HUES64 (cell line): ENCODE measurements around the gene ABI1.

Source experiments
- H3K27ac ChIP-seq: 2 replicates; pipeline ENCODE4 v1.7.0; 2013; ENCODE audit warnings: low read depth, low read length, inconsistent platforms
- H3K27me3 ChIP-seq: 2 replicates; pipeline ENCODE4 v1.6.1; 2013; ENCODE audit warnings: mild to moderate bottlenecking, low read length; ENCODE audit not compliant: insufficient read depth
- H3K36me3 ChIP-seq: 2 replicates; pipeline ENCODE4 v1.6.1; 2013; ENCODE audit warnings: mild to moderate bottlenecking, low read length; ENCODE audit not compliant: insufficient read depth
- H3K4me1 ChIP-seq: 2 replicates; pipeline ENCODE4 v1.6.1; 2013; ENCODE audit warnings: mild to moderate bottlenecking, low read length, moderate library complexity; ENCODE audit not compliant: insufficient read depth
- H3K4me3 ChIP-seq: 2 replicates; pipeline ENCODE4 v1.5.1; 2013; ENCODE audit warnings: mild to moderate bottlenecking, low read length, moderate library complexity
- H3K9ac ChIP-seq: 2 replicates; pipeline ENCODE4 v1.6.1; 2013; ENCODE audit warnings: mild to moderate bottlenecking, low read depth, low read length
- H3K9me3 ChIP-seq: 2 replicates; pipeline ENCODE4 v1.6.1; 2013; ENCODE audit warnings: low read depth, low read length; ENCODE audit not compliant: insufficient read depth
- WGBS: fragments of 150-250, 120-280 bp; methylation state at CpG from one replicate; pipeline ENCODE4 v1.1.7; 2013; ENCODE audit warnings: missing lambda C conversion rate; 5-methylcytosine and 5-hydroxymethylcytosine counted together

ABI1 gene

GRCh38 chr10:26703974-26704373 is 156.8 kb downstream of the ABI1 start:
- Histone ChIP-seq H3K27me3 (no peaks in the 10 kb centered on the region), H3K9ac (no peak overlapping the region), H3K27ac (no peak overlapping the region), H3K4me3 (no peak overlapping the region), H3K4me1 (no peaks in the 10 kb centered on the region), H3K36me3 (peaks cover 64% of the 10 kb centered on the region), H3K9me3 (no peaks in the 10 kb centered on the region)
- WGBS: 91% methylated on average over 4 of the region's 9 CpGs

DNA sequence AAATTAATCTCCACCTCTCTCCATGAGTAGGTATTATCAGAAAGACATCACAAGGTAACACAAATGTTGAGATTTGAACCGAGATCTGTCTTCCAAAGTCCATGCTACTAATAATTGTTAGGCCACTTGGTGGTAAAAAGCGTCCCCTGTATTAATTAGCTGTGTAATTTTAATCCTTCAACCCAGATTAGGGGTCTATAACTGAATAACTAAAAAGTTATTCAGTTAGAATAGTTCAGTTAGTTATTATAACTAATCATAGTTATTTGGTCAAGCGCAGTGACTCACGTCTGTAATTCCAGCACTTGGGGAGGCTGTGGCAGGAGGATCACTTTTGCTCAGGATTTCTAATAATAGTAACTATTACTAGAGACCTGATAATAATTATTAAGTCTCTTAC is 157.7 kb downstream of the ABI1 start:
- no peak overlapping the region for H3K27ac ChIP-seq
- H3K4me1 ChIP-seq: no peaks in the 10 kb centered on the region
- no peaks in the 10 kb centered on the region for H3K9me3 ChIP-seq
- no peak overlapping the region for H3K4me3 ChIP-seq
- H3K36me3 ChIP-seq: peaks cover 56% of the 10 kb centered on the region
- no peaks in the 10 kb centered on the region for H3K27me3 ChIP-seq
- 33% methylated on average over 1 of the region's 4 CpGs for WGBS
- no peak overlapping the region for H3K9ac ChIP-seq

DNA sequence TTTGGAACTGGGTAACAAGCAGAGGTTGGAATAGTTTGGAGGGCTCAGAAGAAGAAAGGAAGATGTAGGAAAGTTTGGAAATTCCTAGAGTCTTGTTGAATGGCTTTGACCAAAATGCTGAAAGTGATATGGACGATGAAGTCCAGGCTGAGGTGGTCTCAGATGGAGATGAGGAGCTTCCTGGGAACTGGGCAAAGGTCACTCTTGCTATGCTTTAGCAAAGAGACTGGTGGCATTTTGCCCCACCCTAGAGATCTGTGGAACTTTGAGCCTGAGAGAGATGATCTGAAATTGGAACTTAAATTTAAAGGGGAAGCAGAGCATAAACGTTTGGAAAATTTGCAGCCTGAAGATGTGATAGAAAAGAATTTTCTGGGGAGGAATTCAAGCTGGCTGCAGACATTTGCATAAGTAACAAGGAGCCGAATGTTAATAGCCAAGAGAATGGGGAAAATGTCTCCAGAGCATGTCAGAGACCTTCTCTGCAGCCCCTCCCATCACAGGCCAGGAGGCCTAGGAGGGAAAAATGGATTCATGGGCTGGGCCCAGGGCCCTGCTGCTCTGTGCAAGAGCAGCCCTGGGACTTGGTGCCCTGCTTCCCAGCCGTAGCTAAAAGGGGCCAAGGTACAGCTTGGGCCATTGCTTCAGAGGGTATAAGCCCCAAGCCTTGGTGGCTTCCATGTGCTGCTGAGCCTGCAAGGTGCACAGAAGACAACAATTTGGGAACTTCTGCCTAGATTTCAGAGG is 159.7 kb downstream of the ABI1 start:
- no peaks in the 10 kb centered on the region for H3K9me3 ChIP-seq
- H3K4me1 ChIP-seq: no peaks in the 10 kb centered on the region
- no peak overlapping the region for H3K4me3 ChIP-seq
- WGBS: 79% methylated on average over 4 of the region's 4 CpGs
- no peak overlapping the region for H3K27ac ChIP-seq
- peaks cover 35% of the 10 kb centered on the region for H3K36me3 ChIP-seq
- no peaks in the 10 kb centered on the region for H3K27me3 ChIP-seq
- H3K9ac ChIP-seq: no peak overlapping the region

- Histone ChIP-seq H3K36me3 (peaks cover 22% of the 10 kb centered on the region), H3K4me3 (no peak overlapping the region), H3K27ac (no peak overlapping the region), H3K27me3 (no peaks in the 10 kb centered on the region), H3K9ac (no peak overlapping the region), H3K4me1 (no peaks in the 10 kb centered on the region), H3K9me3 (no peaks in the 10 kb centered on the region)
- WGBS: 94% methylated on average over 7 of the region's 7 CpGs
Observed at GRCh38 chr10:26699631-26700030, 161.1 kb downstream of the ABI1 start.

GRCh38 chr10:26698909-26699308 is 161.8 kb downstream of the ABI1 start:
- no peaks in the 10 kb centered on the region for H3K9me3 ChIP-seq
- H3K4me1 ChIP-seq: no peaks in the 10 kb centered on the region
- no peaks in the 10 kb centered on the region; the same call in 1 of the 2 replicates for H3K27me3 ChIP-seq
- H3K27ac ChIP-seq: no peak overlapping the region
- peaks cover 15% of the 10 kb centered on the region for H3K36me3 ChIP-seq
- H3K9ac ChIP-seq: no peak overlapping the region
- 86% methylated on average over 2 of the region's 2 CpGs for WGBS
- peak overlapping the region; percentile 93 for H3K4me3 ChIP-seq

GRCh38 chr10:26697922-26698608 is 162.7 kb downstream of the ABI1 start:
- WGBS: 2% methylated on average over 42 of the region's 42 CpGs
- no peaks in the 10 kb centered on the region; the same call in 1 of the 2 replicates for H3K27me3 ChIP-seq
- peaks cover 15% of the 10 kb centered on the region for H3K36me3 ChIP-seq
- H3K4me3 ChIP-seq: peak overlapping the region; percentile 93
- H3K9ac ChIP-seq: peak overlapping the region; percentile 83
- peak overlapping the region; percentile 73; the same call in 1 of the 2 replicates for H3K27ac ChIP-seq
- H3K4me1 ChIP-seq: no peaks in the 10 kb centered on the region
- H3K9me3 ChIP-seq: no peaks in the 10 kb centered on the region

GRCh38 chr10:26697163-26697921 is 163.4 kb downstream of the ABI1 start, which contains the start of gene PDSS1:
Gene PDSS1, plus strand, starts transcription at chr10:26697701. Its CDS starts 11 bp downstream, at chr10:26697712.
- Histone ChIP-seq H3K4me1 (no peaks in the 10 kb centered on the region), H3K9me3 (no peaks in the 10 kb centered on the region), H3K36me3 (peaks cover 8% of the 10 kb centered on the region), H3K9ac (peak within 1 kb of the TSS; percentile 83), H3K4me3 (peak within 1 kb of the TSS; percentile 93), H3K27me3 (no peaks in the 10 kb centered on the region; the same call in 1 of the 2 replicates), H3K27ac (peak within 1 kb of the TSS; percentile 73; the same call in 1 of the 2 replicates)
- WGBS: under 1% methylated on average over 82 of the region's 82 CpGs

DNA sequence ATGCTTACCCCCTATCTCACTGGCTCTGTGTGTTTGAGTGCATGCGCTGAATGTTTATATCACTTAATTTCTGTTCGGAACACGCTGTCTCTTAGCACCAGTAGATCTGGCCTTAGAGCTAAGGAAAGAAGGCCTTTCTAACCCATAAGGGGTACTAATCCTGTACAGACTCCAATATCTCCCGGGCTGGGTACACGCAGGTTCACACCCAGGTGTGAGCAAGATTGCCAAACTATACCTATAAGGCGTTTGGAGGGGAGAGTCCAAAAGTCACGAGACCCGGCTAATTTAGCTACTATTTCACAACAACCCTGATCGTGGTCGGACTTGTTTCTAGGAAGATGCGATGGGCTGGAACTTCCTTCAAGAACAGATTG is 164.0 kb downstream of the ABI1 start:
- Histone ChIP-seq H3K4me1 (no peaks in the 10 kb centered on the region), H3K27me3 (no peaks in the 10 kb centered on the region; the same call in 1 of the 2 replicates), H3K9me3 (no peaks in the 10 kb centered on the region), H3K27ac (no peak overlapping the region), H3K9ac (peak overlapping the region; percentile 83), H3K36me3 (peaks cover 7% of the 10 kb centered on the region; the same call in 1 of the 2 replicates), H3K4me3 (peak overlapping the region; percentile 93)
- 39% methylated on average over 11 of the region's 11 CpGs for WGBS
